Activated CD4-positive, alpha-beta T cell treated with anti-CD3 and anti-CD28 coated beads, Interleukin-2, amount 10 ng/mL, durations not matched to agents 24 days and 14 days (primary cell): ENCODE data around the gene RBM15B. TPM values are rescaled to one million over a fixed set of nuclear protein-coding genes. Genes with fewer than 3 reads are reported as not detected.
"Not testable (repeated sequence)": the region's sequence is repeated elsewhere in the genome, so short reads cannot be mapped to it uniquely, and the experiment has no call there.

Experiments used
- DNase-seq: peaks from one replicate; pipeline ENCODE4 v3.0.0; 2022
- H3K27ac Mint-ChIP-seq: one replicate; pipeline ENCODE4 v1.8.0; 2022; ENCODE audit warnings: mild to moderate bottlenecking, mixed read lengths
- H3K27me3 Mint-ChIP-seq: one replicate; pipeline ENCODE4 v1.8.0; 2022; ENCODE audit warnings: mixed read lengths
- H3K36me3 Mint-ChIP-seq: one replicate; pipeline ENCODE4 v1.8.0; 2022; ENCODE audit warnings: low read depth, mild to moderate bottlenecking, mixed read lengths
- H3K4me1 Mint-ChIP-seq: one replicate; pipeline ENCODE4 v1.8.0; 2021; ENCODE audit warnings: mixed read lengths
- H3K4me3 Mint-ChIP-seq: one replicate; pipeline ENCODE4 v1.8.0; 2022; ENCODE audit warnings: mild to moderate bottlenecking, moderate library complexity, mixed read lengths
- H3K9me3 Mint-ChIP-seq: one replicate; pipeline ENCODE4 v1.8.0; 2021; ENCODE audit warnings: mixed read lengths
- intact Hi-C: fragments of 100-400 bp; cut with micrococcal nuclease; formaldehyde crosslinking; loops from one replicate; pipeline ENCODE4 v1.15.1; 2023
- total RNA-seq: library from RNA; stranded (reverse); gene quantifications from 2 replicates; pipeline ENCODE4 v1.2.3, GENCODE V29; 2022

RBM15B gene
- total RNA-seq, 1 donor from 2014 or later, result 38.3 TPM

GRCh38 chr3:51368276-51368675, 22.8 kb upstream of the RBM15B start:
- H3K4me3 Mint-ChIP-seq, intact Hi-C loops, H3K27ac Mint-ChIP-seq, H3K9me3 Mint-ChIP-seq, DNase-seq, H3K4me1 Mint-ChIP-seq, H3K36me3 Mint-ChIP-seq: not testable (repeated sequence)
- peaks cover 10% of the 10 kb centered on the region for H3K27me3 Mint-ChIP-seq

- Mint-ChIP-seq H3K36me3 (no peaks in the 10 kb centered on the region), H3K4me3 (no peak overlapping the region), H3K4me1 (peaks cover 2% of the 10 kb centered on the region), H3K27me3 (no peaks in the 10 kb centered on the region), H3K27ac (no peak overlapping the region), H3K9me3 (peaks cover 2% of the 10 kb centered on the region)
- peak; percentile 90 for DNase-seq
- intact Hi-C loops, result loop anchor here (1.0 to 5.0 kb wide), 4 partner anchors 401 to 805 kb away; partner anchors contain the start of genes C3orf18 and HEMK1
Measured at GRCh38 chr3:51371943-51372557, 19.0 kb upstream of the RBM15B start.

- H3K36me3 Mint-ChIP-seq, result no peaks in the 10 kb centered on the region
- intact Hi-C loops, result loop anchor here (2.0 to 5.0 kb wide), 3 partner anchors 403 to 807 kb away; partner anchors contain the start of genes C3orf18 and HEMK1
- H3K4me1 Mint-ChIP-seq, result no peaks in the 10 kb centered on the region
- H3K27ac Mint-ChIP-seq, result no peak overlapping the region
- no peak overlapping the region for H3K4me3 Mint-ChIP-seq
- no peaks in the 10 kb centered on the region for H3K27me3 Mint-ChIP-seq
- DNase-seq, result no peak
- no peaks in the 10 kb centered on the region for H3K9me3 Mint-ChIP-seq
Measured at GRCh38 chr3:51373658-51374421, 17.2 kb upstream of the RBM15B start.

GRCh38 chr3:51374456-51374855, 16.6 kb upstream of the RBM15B start:
- Mint-ChIP-seq H3K36me3 (no peaks in the 10 kb centered on the region), H3K27me3 (no peaks in the 10 kb centered on the region), H3K27ac (no peak overlapping the region), H3K4me3 (no peak overlapping the region), H3K9me3 (no peaks in the 10 kb centered on the region), H3K4me1 (peaks cover 1% of the 10 kb centered on the region)
- intact Hi-C loops, result loop anchor here (5.0 kb wide), 2 partner anchors 697 to 807 kb away; partner anchors contain the start of genes C3orf18 and HEMK1
- no peak for DNase-seq

- no peaks in the 10 kb centered on the region for H3K9me3 Mint-ChIP-seq
- no peak overlapping the region for H3K4me3 Mint-ChIP-seq
- H3K4me1 Mint-ChIP-seq, result peaks cover 2% of the 10 kb centered on the region
- intact Hi-C loops, result no loop called here
- DNase-seq, result no peak
- H3K27me3 Mint-ChIP-seq, result no peaks in the 10 kb centered on the region
- H3K36me3 Mint-ChIP-seq, result no peaks in the 10 kb centered on the region
- no peak overlapping the region for H3K27ac Mint-ChIP-seq
Measured at GRCh38 chr3:51375136-51375535, 15.9 kb upstream of the RBM15B start.

GRCh38 chr3:51375571-51375970, 15.5 kb upstream of the RBM15B start:
- Mint-ChIP-seq H3K36me3 (no peaks in the 10 kb centered on the region), H3K4me3 (no peak overlapping the region), H3K27ac (no peak overlapping the region), H3K27me3 (no peaks in the 10 kb centered on the region), H3K9me3 (no peaks in the 10 kb centered on the region), H3K4me1 (peaks cover 2% of the 10 kb centered on the region)
- intact Hi-C loops, result no loop called here
- no peak for DNase-seq

GRCh38 chr3:51378065-51378464, 13.0 kb upstream of the RBM15B start:
- Mint-ChIP-seq H3K36me3 (peaks cover 1% of the 10 kb centered on the region), H3K27me3 (no peaks in the 10 kb centered on the region), H3K9me3 (no peaks in the 10 kb centered on the region), H3K27ac (no peak overlapping the region), H3K4me3 (no peak overlapping the region), H3K4me1 (peaks cover 2% of the 10 kb centered on the region)
- intact Hi-C loops, result no loop called here
- DNase-seq, result no peak

- Mint-ChIP-seq H3K4me3 (no peak overlapping the region), H3K4me1 (peaks cover 6% of the 10 kb centered on the region), H3K9me3 (no peaks in the 10 kb centered on the region), H3K27ac (no peak overlapping the region), H3K27me3 (no peaks in the 10 kb centered on the region), H3K36me3 (peaks cover 1% of the 10 kb centered on the region)
- intact Hi-C loops, result no loop called here
- no peak for DNase-seq
Measured at GRCh38 chr3:51378726-51379125, 12.4 kb upstream of the RBM15B start.

- Mint-ChIP-seq H3K27ac (no peak overlapping the region), H3K4me1 (peaks cover 10% of the 10 kb centered on the region), H3K36me3 (peaks cover 3% of the 10 kb centered on the region), H3K27me3 (no peaks in the 10 kb centered on the region), H3K4me3 (no peak overlapping the region), H3K9me3 (no peaks in the 10 kb centered on the region)
- DNase-seq, result no peak
- intact Hi-C loops, result no loop called here
Measured at GRCh38 chr3:51379301-51379700, 11.8 kb upstream of the RBM15B start.

- Mint-ChIP-seq H3K36me3 (peaks cover 7% of the 10 kb centered on the region), H3K9me3 (no peaks in the 10 kb centered on the region), H3K27me3 (no peaks in the 10 kb centered on the region), H3K4me1 (peaks cover 10% of the 10 kb centered on the region), H3K4me3 (no peak overlapping the region), H3K27ac (no peak overlapping the region)
- intact Hi-C loops, result loop anchor here (10.0 kb wide), 1 partner anchor 415 kb away; no protein-coding TSS in a partner anchor
- DNase-seq, result no peak
Measured at GRCh38 chr3:51379746-51380455, 11.2 kb upstream of the RBM15B start.

GRCh38 chr3:51380601-51381332, 10.3 kb upstream of the RBM15B start:
- no peak overlapping the region for H3K27ac Mint-ChIP-seq
- H3K4me1 Mint-ChIP-seq, result peaks cover 10% of the 10 kb centered on the region
- H3K9me3 Mint-ChIP-seq, result no peaks in the 10 kb centered on the region
- no peak overlapping the region for H3K4me3 Mint-ChIP-seq
- no peaks in the 10 kb centered on the region for H3K27me3 Mint-ChIP-seq
- peaks cover 14% of the 10 kb centered on the region for H3K36me3 Mint-ChIP-seq
- intact Hi-C loops, result loop anchor here (10.0 kb wide), 1 partner anchor 414 kb away; no protein-coding TSS in a partner anchor
- DNase-seq, result no peak

GRCh38 chr3:51381333-51381705, 9.8 kb upstream of the RBM15B start:
- intact Hi-C loops, result loop anchor here (10.0 kb wide), 1 partner anchor 413 kb away; no protein-coding TSS in a partner anchor
- no peaks in the 10 kb centered on the region for H3K9me3 Mint-ChIP-seq
- H3K36me3 Mint-ChIP-seq, result peaks cover 20% of the 10 kb centered on the region
- H3K4me1 Mint-ChIP-seq, result peaks cover 16% of the 10 kb centered on the region
- no peak overlapping the region for H3K4me3 Mint-ChIP-seq
- no peak overlapping the region for H3K27ac Mint-ChIP-seq
- H3K27me3 Mint-ChIP-seq, result no peaks in the 10 kb centered on the region
- DNase-seq, result no peak

- H3K27me3 Mint-ChIP-seq, result no peaks in the 10 kb centered on the region
- no peaks in the 10 kb centered on the region for H3K9me3 Mint-ChIP-seq
- DNase-seq, result no peak
- peaks cover 24% of the 10 kb centered on the region for H3K4me1 Mint-ChIP-seq
- intact Hi-C loops, result loop anchor here (10.0 kb wide), 1 partner anchor 413 kb away; no protein-coding TSS in a partner anchor
- H3K27ac Mint-ChIP-seq, result no peak overlapping the region
- H3K4me3 Mint-ChIP-seq, result no peak overlapping the region
- H3K36me3 Mint-ChIP-seq, result peaks cover 28% of the 10 kb centered on the region
Measured at GRCh38 chr3:51382076-51382745, 8.9 kb upstream of the RBM15B start.
